Effector memory CD8-positive, alpha-beta T cell (primary cell): ENCODE results near the gene FAHD1.
A peak's percentile ranks its signal among the peaks of the same experiment; 100 is the strongest.
"Not testable (repeated sequence)": the region's sequence is repeated elsewhere in the genome, so short reads cannot be mapped to it uniquely, and the experiment has no call there.

Experiments
- ATAC-seq: fragments of 150-1000 bp; cut with Tn5 transposase; replicated peaks from 2 replicates; pipeline ENCODE4 v1.10.0; 2021; ENCODE audit warnings: mild to moderate bottlenecking, moderate library complexity
- DNase-seq, 3 experiments: peaks; one replicate each; pipeline ENCODE4 v3.0.0; 2021
- H3K27ac Mint-ChIP-seq, 2 donors: one replicate each; pipeline ENCODE4 v1.8.0; 2022; ENCODE audit warnings: mild to moderate bottlenecking in 2 of 2, mixed read lengths in 2 of 2, moderate library complexity in 2 of 2
- H3K27me3 Mint-ChIP-seq, 2 donors: one replicate each; pipeline ENCODE4 v1.8.0; 2022; ENCODE audit warnings: mixed read lengths in 2 of 2
- H3K36me3 Mint-ChIP-seq: one replicate; pipeline ENCODE4 v1.8.0; 2022; ENCODE audit warnings: mild to moderate bottlenecking, moderate library complexity, mixed read lengths; ENCODE audit not compliant: insufficient read depth
- H3K4me1 Mint-ChIP-seq, 2 donors: one replicate each; pipeline ENCODE4 v1.8.0; 2022; ENCODE audit warnings: low read depth in 2 of 2, mixed read lengths in 2 of 2
- H3K4me3 Mint-ChIP-seq, 2 donors: one replicate each; pipeline ENCODE4 v1.8.0; 2022; ENCODE audit warnings: mild to moderate bottlenecking in 2 of 2, mixed read lengths in 2 of 2, moderate library complexity in 2 of 2
- H3K9me3 Mint-ChIP-seq, 2 donors: one replicate each; pipeline ENCODE4 v1.8.0; 2022; ENCODE audit warnings: mixed read lengths in 2 of 2

FAHD1 gene

GRCh38 chr16:1858189-1858865 lies 31.3 kb downstream of the FAHD1 start:
- Mint-ChIP-seq H3K4me1 (peaks cover 0 to 8% of the 10 kb centered on the region in 2 donors), H3K27ac (no peak overlapping the region), H3K27me3 (peaks cover 38 to 73% of the 10 kb centered on the region in 2 donors), H3K4me3 (no peak overlapping the region), H3K36me3 (no peaks in the 10 kb centered on the region), H3K9me3 (no peaks in the 10 kb centered on the region)
- no peak for ATAC-seq
- no peak for DNase-seq

GRCh38 chr16:1859650-1860049 lies 32.6 kb downstream of the FAHD1 start:
- Mint-ChIP-seq H3K27ac (no peak overlapping the region), H3K9me3 (no peaks in the 10 kb centered on the region), H3K27me3 (peaks cover 43 to 61% of the 10 kb centered on the region in 2 donors)

GRCh38 chr16:1861730-1862129 lies 34.7 kb downstream of the FAHD1 start:
- H3K36me3 Mint-ChIP-seq: no peaks in the 10 kb centered on the region
- H3K4me3 Mint-ChIP-seq: no peak overlapping the region
- DNase-seq (no peak), ATAC-seq (no peak)
- H3K27ac Mint-ChIP-seq: no peak overlapping the region
- no peaks in the 10 kb centered on the region for H3K9me3 Mint-ChIP-seq
- peaks cover 43 to 62% of the 10 kb centered on the region in 2 donors for H3K27me3 Mint-ChIP-seq
- no peaks in the 10 kb centered on the region for H3K4me1 Mint-ChIP-seq

More at GRCh38 chr16:1859650-1860049, 32.6 kb downstream of the FAHD1 start:
- DNase-seq (no peak), ATAC-seq (no peak)
- Mint-ChIP-seq H3K4me3 (no peak overlapping the region), H3K4me1 (peaks cover 0 to 8% of the 10 kb centered on the region in 2 donors), H3K36me3 (no peaks in the 10 kb centered on the region)

- Mint-ChIP-seq H3K27ac (no peak overlapping the region), H3K9me3 (no peaks in the 10 kb centered on the region), H3K4me3 (no peak overlapping the region), H3K4me1 (no peaks in the 10 kb centered on the region), H3K36me3 (no peaks in the 10 kb centered on the region), H3K27me3 (peaks cover 37 to 55% of the 10 kb centered on the region in 2 donors)
- no peak for DNase-seq
- ATAC-seq: no peak
Observed at GRCh38 chr16:1862394-1862793, 35.4 kb downstream of the FAHD1 start.

- H3K27me3 Mint-ChIP-seq: peaks cover 26 to 40% of the 10 kb centered on the region in 2 donors
- no peaks in the 10 kb centered on the region for H3K36me3 Mint-ChIP-seq
- DNase-seq (no peak), ATAC-seq (no peak)
- no peak overlapping the region for H3K27ac Mint-ChIP-seq
- H3K4me3 Mint-ChIP-seq: no peak overlapping the region
- no peaks in the 10 kb centered on the region for H3K9me3 Mint-ChIP-seq
- H3K4me1 Mint-ChIP-seq: no peaks in the 10 kb centered on the region
Observed at GRCh38 chr16:1863681-1864460, 36.9 kb downstream of the FAHD1 start.

- H3K27ac Mint-ChIP-seq: no peak overlapping the region
- no peak for ATAC-seq
- no peak for DNase-seq
- H3K9me3 Mint-ChIP-seq: no peaks in the 10 kb centered on the region
- H3K36me3 Mint-ChIP-seq: no peaks in the 10 kb centered on the region
- H3K4me1 Mint-ChIP-seq: no peaks in the 10 kb centered on the region
- H3K4me3 Mint-ChIP-seq: no peak overlapping the region
- H3K27me3 Mint-ChIP-seq: peaks cover 6 to 18% of the 10 kb centered on the region in 2 donors
Observed at GRCh38 chr16:1865902-1866690, 39.1 kb downstream of the FAHD1 start.

- H3K4me1 Mint-ChIP-seq: peaks cover 3 to 6% of the 10 kb centered on the region in 2 donors
- peaks cover 12 to 26% of the 10 kb centered on the region in 2 donors for H3K27me3 Mint-ChIP-seq
- H3K27ac Mint-ChIP-seq: peak overlapping the region in 1 of 2 donors; percentile 14
- ATAC-seq: no peak
- H3K4me3 Mint-ChIP-seq: no peak overlapping the region
- H3K9me3 Mint-ChIP-seq: no peaks in the 10 kb centered on the region
- H3K36me3 Mint-ChIP-seq: no peaks in the 10 kb centered on the region
- DNase-seq: no peak
Observed at GRCh38 chr16:1870365-1871082, 43.5 kb downstream of the FAHD1 start.

GRCh38 chr16:1871974-1872635 lies 45.1 kb downstream of the FAHD1 start, which contains the start of gene MEIOB:
TSS of gene MEIOB (minus strand) at chr16:1872164. CDS start at chr16:1868175, 3,989 bp downstream.
- Mint-ChIP-seq H3K4me1 (peaks cover 5 to 6% of the 10 kb centered on the region in 2 donors), H3K27ac (peak within 1 kb of the TSS in 1 of 2 donors; percentile 14), H3K27me3 (peaks cover 16 to 37% of the 10 kb centered on the region in 2 donors), H3K4me3 (peak within 1 kb of the TSS; percentile 67), H3K9me3 (no peaks in the 10 kb centered on the region), H3K36me3 (no peaks in the 10 kb centered on the region)
- no peak for ATAC-seq
- peak in 2 of 3 experiments; percentile 6 to 10 for DNase-seq

- H3K36me3 Mint-ChIP-seq: peaks cover 3% of the 10 kb centered on the region
- no peak overlapping the region for H3K4me3 Mint-ChIP-seq
- no peaks in the 10 kb centered on the region for H3K9me3 Mint-ChIP-seq
- no peak for DNase-seq
- H3K27me3 Mint-ChIP-seq: peaks cover 30 to 52% of the 10 kb centered on the region in 2 donors
- H3K27ac Mint-ChIP-seq: no peak overlapping the region
- peaks cover 6% of the 10 kb centered on the region in 2 donors for H3K4me1 Mint-ChIP-seq
- no peak for ATAC-seq
Observed at GRCh38 chr16:1874854-1875253, 47.8 kb downstream of the FAHD1 start.

- H3K4me1 Mint-ChIP-seq, H3K4me3 Mint-ChIP-seq: not testable (repeated sequence)
Observed at GRCh38 chr16:1876066-1876465, 49.1 kb downstream of the FAHD1 start.

GRCh38 chr16:1876468-1876867 lies 49.5 kb downstream of the FAHD1 start:
- DNase-seq (no peak), ATAC-seq (no peak)
- H3K36me3 Mint-ChIP-seq: peaks cover 3% of the 10 kb centered on the region
- H3K9me3 Mint-ChIP-seq: no peaks in the 10 kb centered on the region
- H3K4me1 Mint-ChIP-seq: peaks cover 6% of the 10 kb centered on the region in 2 donors
- no peak overlapping the region for H3K4me3 Mint-ChIP-seq
- peaks cover 30 to 52% of the 10 kb centered on the region in 2 donors for H3K27me3 Mint-ChIP-seq
- no peak overlapping the region for H3K27ac Mint-ChIP-seq

More at GRCh38 chr16:1876066-1876465, 49.1 kb downstream of the FAHD1 start:
- peaks cover 30 to 52% of the 10 kb centered on the region in 2 donors for H3K27me3 Mint-ChIP-seq
- not testable (repeated sequence) for DNase-seq, H3K9me3 Mint-ChIP-seq, ATAC-seq, H3K36me3 Mint-ChIP-seq, H3K27ac Mint-ChIP-seq

- Mint-ChIP-seq H3K9me3 (no peaks in the 10 kb centered on the region), H3K4me1 (peaks cover 5% of the 10 kb centered on the region in 2 donors), H3K27ac (peak overlapping the region in 1 of 2 donors; percentile 5), H3K4me3 (no peak overlapping the region), H3K36me3 (peaks cover 3% of the 10 kb centered on the region), H3K27me3 (peaks cover 28 to 48% of the 10 kb centered on the region in 2 donors)
- ATAC-seq: no peak
- no peak for DNase-seq
Observed at GRCh38 chr16:1877089-1877488, 50.1 kb downstream of the FAHD1 start.
